Fibroblast of villous mesenchyme (primary cell): Measurements from ENCODE around the gene ADAMTSL1. TPM values are rescaled to one million over a fixed set of nuclear protein-coding genes. Genes with fewer than 3 reads are reported as not detected.

Experiments
- DNase-seq: peaks from one replicate; pipeline ENCODE4 v3.0.0-alpha.2; 2010; ENCODE audit warnings: low read depth
- H3K4me3 ChIP-seq: 2 replicates; pipeline ENCODE4 v1.5.1; 2011; ENCODE audit warnings: low read depth, mild to moderate bottlenecking, low read length
- total RNA-seq: library from RNA; depleted of rRNA; stranded (reverse); fragments of >200 nt; gene quantifications from 2 replicates; pipeline ENCODE4 v1.2.3, GENCODE V29; 2012
- TF ChIP-seq, protein P1 (sequence below): IDR thresholded peaks from 2 replicates; pipeline ENCODE4 v1.5.1; 2012; ENCODE audit warnings: low read depth, mild to moderate bottlenecking, low read length; ENCODE audit not compliant: insufficient read depth

ADAMTSL1 gene
- total RNA-seq, 1 donor, result 3.0 TPM

DNA sequence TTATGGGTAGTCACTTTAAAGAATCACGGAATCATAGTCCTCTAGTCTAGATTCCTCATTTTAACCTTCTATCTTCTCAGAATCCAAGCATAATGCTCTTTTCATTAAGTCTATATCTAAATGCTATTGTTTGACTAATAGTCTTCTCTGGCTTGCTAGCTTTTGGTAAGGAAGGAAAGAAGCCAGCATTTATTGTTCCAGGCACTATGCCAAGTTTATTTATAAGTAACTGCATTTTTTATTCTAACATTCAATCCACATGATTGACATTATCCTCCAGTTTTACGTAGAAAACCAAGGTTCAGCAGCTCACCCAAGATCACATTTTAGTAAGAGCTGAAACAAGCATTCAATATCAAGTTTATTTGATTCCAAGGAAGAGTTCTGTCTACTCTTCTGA, 304.9 kb downstream of the ADAMTSL1 start:
- DNase-seq, result no peak
- no peak overlapping the region for H3K4me3 ChIP-seq
- TF ChIP-seq, protein P1, sequence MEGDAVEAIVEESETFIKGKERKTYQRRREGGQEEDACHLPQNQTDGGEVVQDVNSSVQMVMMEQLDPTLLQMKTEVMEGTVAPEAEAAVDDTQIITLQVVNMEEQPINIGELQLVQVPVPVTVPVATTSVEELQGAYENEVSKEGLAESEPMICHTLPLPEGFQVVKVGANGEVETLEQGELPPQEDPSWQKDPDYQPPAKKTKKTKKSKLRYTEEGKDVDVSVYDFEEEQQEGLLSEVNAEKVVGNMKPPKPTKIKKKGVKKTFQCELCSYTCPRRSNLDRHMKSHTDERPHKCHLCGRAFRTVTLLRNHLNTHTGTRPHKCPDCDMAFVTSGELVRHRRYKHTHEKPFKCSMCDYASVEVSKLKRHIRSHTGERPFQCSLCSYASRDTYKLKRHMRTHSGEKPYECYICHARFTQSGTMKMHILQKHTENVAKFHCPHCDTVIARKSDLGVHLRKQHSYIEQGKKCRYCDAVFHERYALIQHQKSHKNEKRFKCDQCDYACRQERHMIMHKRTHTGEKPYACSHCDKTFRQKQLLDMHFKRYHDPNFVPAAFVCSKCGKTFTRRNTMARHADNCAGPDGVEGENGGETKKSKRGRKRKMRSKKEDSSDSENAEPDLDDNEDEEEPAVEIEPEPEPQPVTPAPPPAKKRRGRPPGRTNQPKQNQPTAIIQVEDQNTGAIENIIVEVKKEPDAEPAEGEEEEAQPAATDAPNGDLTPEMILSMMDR, result no peak

DNA sequence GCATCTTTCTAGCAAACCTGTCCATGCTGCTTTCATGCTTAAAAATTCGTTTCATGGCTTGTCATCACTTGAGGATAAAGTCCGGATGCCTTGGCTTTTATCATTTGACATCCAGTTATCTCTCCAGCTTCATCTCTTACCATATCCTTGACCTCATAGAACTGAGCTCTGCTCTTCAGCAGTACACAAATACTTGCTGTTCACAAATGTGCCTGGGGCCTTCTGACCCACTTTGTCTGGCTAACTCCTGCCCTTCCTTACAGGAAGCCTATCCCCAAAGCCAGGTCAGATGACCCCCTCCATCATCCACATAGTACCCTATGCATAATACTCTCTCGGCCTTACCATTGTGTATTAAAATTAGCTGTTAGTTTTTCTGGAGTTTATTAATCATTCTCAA, 310.0 kb downstream of the ADAMTSL1 start:
- DNase-seq, result no peak
- TF ChIP-seq, protein P1, result no peak
- no peak overlapping the region for H3K4me3 ChIP-seq

DNA sequence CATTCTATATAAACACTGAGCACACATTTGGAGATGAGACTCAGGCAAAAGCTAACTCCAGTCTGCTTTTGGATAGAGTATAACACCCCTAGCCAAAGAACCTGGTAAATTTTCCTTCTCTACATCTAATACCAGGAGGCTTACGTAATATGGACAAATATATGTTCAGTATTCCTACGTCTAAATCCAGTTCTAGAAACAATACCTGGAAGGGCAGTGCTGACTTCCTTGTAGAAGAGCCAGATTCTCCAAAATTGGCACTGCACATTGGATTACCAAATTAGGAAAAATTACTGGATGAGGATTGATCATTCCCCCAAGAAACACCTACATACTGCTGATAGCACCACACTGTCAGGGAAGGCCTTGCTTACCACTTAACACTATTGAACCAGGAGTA, 311.7 kb downstream of the ADAMTSL1 start:
- DNase-seq, result no peak
- TF ChIP-seq, protein P1, result no peak
- no peak overlapping the region for H3K4me3 ChIP-seq

DNA sequence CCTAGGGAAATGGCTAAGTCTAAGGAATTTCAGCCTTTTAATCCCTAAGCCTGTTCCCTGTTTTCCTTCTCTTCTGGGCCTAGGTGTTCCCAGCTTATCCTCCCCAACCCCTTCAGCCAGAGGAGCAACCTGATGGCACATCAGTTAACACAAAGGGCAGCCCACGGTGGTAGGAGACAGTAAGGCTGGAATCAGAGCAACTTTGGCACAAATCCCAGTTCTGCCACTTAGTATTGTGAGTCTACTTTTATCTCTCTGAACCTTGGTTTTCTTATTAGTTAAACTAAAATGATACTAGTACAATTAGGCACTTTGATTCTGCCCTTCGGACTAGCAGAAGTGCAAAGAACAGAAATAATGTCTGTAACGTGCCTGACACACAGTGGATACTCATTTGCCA, 312.2 kb downstream of the ADAMTSL1 start:
- no peak for DNase-seq
- H3K4me3 ChIP-seq, result no peak overlapping the region
- TF ChIP-seq, protein P1, result no peak

DNA sequence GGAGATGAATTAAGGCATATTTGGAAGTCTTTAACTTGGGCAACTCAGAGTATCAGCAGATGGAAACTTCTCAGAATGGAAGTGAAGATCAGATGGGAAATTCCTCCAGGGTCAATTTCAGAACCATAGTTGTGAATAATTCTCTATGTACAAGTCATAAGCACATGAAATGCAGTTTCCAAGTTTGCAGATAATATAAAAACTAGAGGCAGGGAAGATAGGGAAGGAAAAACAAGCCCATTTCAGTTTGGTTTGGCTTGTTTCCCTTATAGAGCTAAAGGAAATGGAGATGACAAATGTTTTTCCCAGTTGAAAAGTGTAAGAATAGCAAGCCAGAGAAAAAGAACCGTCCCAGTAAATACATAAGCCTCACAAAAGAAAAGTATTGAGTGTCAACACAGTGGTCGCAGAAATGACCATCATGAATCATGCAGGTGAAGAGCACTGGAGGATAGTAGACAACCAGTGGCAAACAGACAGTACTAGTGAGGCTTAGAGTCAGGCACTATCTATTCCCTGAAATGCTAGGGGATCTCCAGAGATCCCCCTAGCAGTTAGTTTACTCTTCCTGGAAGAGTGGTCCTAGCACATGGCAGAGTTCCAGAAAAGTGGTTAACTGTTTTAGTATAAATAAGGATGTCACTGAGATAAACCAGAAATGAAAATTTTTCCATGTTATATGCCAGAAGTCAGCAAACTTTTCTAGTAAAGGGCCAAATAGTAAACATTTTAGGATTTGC, 313.1 kb downstream of the ADAMTSL1 start:
- no peak overlapping the region for H3K4me3 ChIP-seq
- TF ChIP-seq, protein P1, result no peak
- DNase-seq, result peak; percentile 74

DNA sequence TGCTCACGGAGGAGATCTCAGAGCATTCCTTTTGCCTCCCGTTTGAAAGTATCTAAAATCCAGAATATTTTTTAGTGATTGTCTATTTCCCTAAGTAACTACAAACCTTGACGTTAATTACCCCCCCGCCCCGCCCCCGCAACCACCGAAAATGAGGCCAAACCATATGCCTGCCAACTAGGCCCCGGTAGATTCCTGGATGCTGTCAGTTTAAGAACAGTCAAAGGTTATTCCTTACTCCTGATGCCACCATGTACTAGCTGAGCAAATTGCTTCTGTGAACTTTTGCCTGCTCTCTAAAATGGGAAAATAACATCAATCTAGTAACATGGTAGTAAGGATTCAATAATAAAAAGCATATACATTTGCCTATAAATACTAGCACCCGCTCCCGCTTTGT, 314.3 kb downstream of the ADAMTSL1 start:
- H3K4me3 ChIP-seq, result no peak overlapping the region
- DNase-seq, result no peak
- TF ChIP-seq, protein P1, result no peak

DNA sequence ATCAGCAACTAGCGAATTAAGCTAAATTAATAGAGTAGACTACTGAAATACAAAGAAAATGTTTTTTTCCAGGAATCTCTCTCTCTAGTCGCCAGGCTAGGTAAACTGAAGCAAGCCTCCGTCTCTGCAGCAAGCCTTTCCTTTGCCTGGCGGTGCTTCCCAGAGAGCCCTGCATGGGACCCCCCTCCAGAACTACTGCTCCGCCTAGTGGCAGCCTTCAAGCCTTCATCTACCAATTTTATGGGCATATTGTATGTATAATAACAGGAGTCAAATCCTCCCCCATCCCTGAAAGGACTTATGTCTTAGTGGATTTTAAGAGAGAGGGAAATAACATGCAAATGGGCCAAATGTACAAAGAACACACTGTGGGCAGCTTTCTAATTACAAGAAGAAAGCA, 317.1 kb downstream of the ADAMTSL1 start:
- TF ChIP-seq, protein P1, result peak; percentile 55
- peak; percentile 28 for DNase-seq
- H3K4me3 ChIP-seq, result no peak overlapping the region
